HTERT RPE-1 (cell line): ENCODE measurements around the gene RECQL5.

Source experiments
- in situ Hi-C: fragments of 300-500 bp; cut with MboI; formaldehyde crosslinking; loops from 4 replicates; pipeline ENCODE4 v1.14.3; 2020; ENCODE audit warnings: low sequenced_read_pairs

RECQL5 gene

GRCh38 chr17:75619506-75620431 lies 47.2 kb downstream of the RECQL5 start:
- in situ Hi-C loops = no loop called here

GRCh38 chr17:75617675-75618074 lies 49.3 kb downstream of the RECQL5 start:
- in situ Hi-C loops = no loop called here

- in situ Hi-C loops = no loop called here
These were observed 49.7 kb downstream of the RECQL5 start for GRCh38 chr17:75617218-75617617.

GRCh38 chr17:75616521-75617122 lies 50.3 kb downstream of the RECQL5 start:
- in situ Hi-C loops = no loop called here

- in situ Hi-C loops = no loop called here
These were observed 51.7 kb downstream of the RECQL5 start for GRCh38 chr17:75615301-75615700.

GRCh38 chr17:75614556-75615270 lies 52.2 kb downstream of the RECQL5 start:
- in situ Hi-C loops = no loop called here

- in situ Hi-C loops = no loop called here
These were observed 52.9 kb downstream of the RECQL5 start for GRCh38 chr17:75614006-75614405.

GRCh38 chr17:75612906-75613626 lies 53.9 kb downstream of the RECQL5 start:
- in situ Hi-C loops = no loop called here

GRCh38 chr17:75611851-75612429 lies 55.0 kb downstream of the RECQL5 start:
- in situ Hi-C loops = no loop called here

GRCh38 chr17:75610103-75610984 lies 56.6 kb downstream of the RECQL5 start:
- in situ Hi-C loops = no loop called here

- in situ Hi-C loops = no loop called here
These were observed 59.9 kb downstream of the RECQL5 start for GRCh38 chr17:75607086-75607485.

GRCh38 chr17:75605790-75606189 lies 61.2 kb downstream of the RECQL5 start:
- in situ Hi-C loops = no loop called here

GRCh38 chr17:75604034-75604695 lies 62.8 kb downstream of the RECQL5 start:
- in situ Hi-C loops = no loop called here

GRCh38 chr17:75603123-75603522 lies 63.8 kb downstream of the RECQL5 start:
- in situ Hi-C loops = no loop called here

GRCh38 chr17:75602644-75603043 lies 64.3 kb downstream of the RECQL5 start:
- in situ Hi-C loops = no loop called here

- in situ Hi-C loops = no loop called here
These were observed 65.6 kb downstream of the RECQL5 start for GRCh38 chr17:75601057-75601987.

GRCh38 chr17:75596320-75597087 lies 70.5 kb downstream of the RECQL5 start:
- in situ Hi-C loops = no loop called here
